GM19372 (cell line): ENCODE data around the gene SYTL1.

Experiments
- ATAC-seq: cut with Tn5 transposase; IDR thresholded peaks from one replicate; pipeline ENCODE4 v1.9.1; 2021; ENCODE audit warnings: mild to moderate bottlenecking, low read depth, moderate library complexity; ENCODE audit not compliant: unreplicated experiment

SYTL1 gene

GRCh38 chr1:27345272-27345671, 3.5 kb downstream of the SYTL1 start:
- no peak for ATAC-seq

- ATAC-seq = no peak
These were observed 4.5 kb downstream of the SYTL1 start for GRCh38 chr1:27346357-27346756.

- no peak for ATAC-seq
These were observed 5.3 kb downstream of the SYTL1 start for GRCh38 chr1:27346991-27347624.

GRCh38 chr1:27348861-27349783, 7.3 kb downstream of the SYTL1 start:
- no peak for ATAC-seq

GRCh38 chr1:27349784-27350662, 8.2 kb downstream of the SYTL1 start:
- ATAC-seq = no peak

- no peak for ATAC-seq
These were observed 9.1 kb downstream of the SYTL1 start for GRCh38 chr1:27350663-27351540.

- no peak for ATAC-seq
These were observed 9.8 kb downstream of the SYTL1 start for GRCh38 chr1:27351541-27352107.

GRCh38 chr1:27353166-27353565, 11.3 kb downstream of the SYTL1 start:
- ATAC-seq = no peak

GRCh38 chr1:27353629-27354028, 11.8 kb downstream of the SYTL1 start:
- no peak for ATAC-seq

- ATAC-seq = no peak
These were observed 13.9 kb downstream of the SYTL1 start for GRCh38 chr1:27355683-27356082.

GRCh38 chr1:27356277-27356618, 14.4 kb downstream of the SYTL1 start:
- no peak for ATAC-seq

- ATAC-seq = no peak
These were observed 14.9 kb downstream of the SYTL1 start for GRCh38 chr1:27356619-27357280.

GRCh38 chr1:27357281-27358037, 15.6 kb downstream of the SYTL1 start:
- ATAC-seq = no peak

- no peak for ATAC-seq
These were observed 16.5 kb downstream of the SYTL1 start for GRCh38 chr1:27358038-27358927.

GRCh38 chr1:27358928-27359313, 17.1 kb downstream of the SYTL1 start:
- no peak for ATAC-seq

GRCh38 chr1:27359822-27360158, 18.0 kb downstream of the SYTL1 start:
- ATAC-seq = no peak

- no peak for ATAC-seq
These were observed 18.6 kb downstream of the SYTL1 start for GRCh38 chr1:27360159-27361043.
